Measurements from ENCODE around the gene CCDC91. TPM values are rescaled to one million over a fixed set of nuclear protein-coding genes. Genes with fewer than 3 reads are reported as not detected.

Gene CCDC91
- total RNA-seq, 1 donor from 2014 or later: 46.3 TPM

GRCh38 chr12:28421374-28421773, 231.1 kb downstream of the CCDC91 start:
- H3K27me3 Mint-ChIP-seq: no peaks in the 10 kb centered on the region
- POLR2A ChIA-PET: no interaction called here
- intact Hi-C loops (cut with micrococcal nuclease): no loop called here
- ATAC-seq (ENCODE audit: low read depth) (no peak), DNase-seq (no peak)
- H3K4me3 Mint-ChIP-seq: no peak overlapping the region
- peaks cover 21% of the 10 kb centered on the region for H3K36me3 Mint-ChIP-seq (ENCODE audit: low read depth)
- H3K27ac Mint-ChIP-seq: no peak overlapping the region
- CTCF ChIA-PET: no interaction called here
- TF ChIP-seq CTCF (IDR thresholded peaks at IDR 0.05): no peak
- H3K4me1 Mint-ChIP-seq: peaks cover 5% of the 10 kb centered on the region
- H3K9me3 Mint-ChIP-seq: peaks cover 8% of the 10 kb centered on the region

DNA sequence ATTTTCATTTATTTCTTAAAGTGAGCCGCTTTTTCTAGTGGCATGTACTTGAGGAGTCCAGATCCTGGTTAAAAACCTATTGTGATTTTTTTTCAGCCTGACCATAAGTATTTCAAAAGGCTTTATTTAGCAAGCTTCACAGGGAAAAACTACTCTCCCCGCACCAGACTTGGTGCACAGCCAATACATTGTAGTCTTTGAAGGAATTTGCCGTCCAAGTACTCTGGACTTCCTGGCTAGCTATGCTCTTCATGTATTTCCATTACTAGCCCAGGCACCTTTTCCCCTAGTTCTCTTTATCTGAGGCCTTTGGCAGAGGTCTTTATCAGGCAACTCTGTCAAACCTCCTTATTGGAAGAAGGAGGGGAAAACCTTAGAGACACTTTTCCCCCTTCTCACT, 234.7 kb downstream of the CCDC91 start:
- peaks cover 5% of the 10 kb centered on the region for H3K4me1 Mint-ChIP-seq
- H3K27me3 Mint-ChIP-seq: no peaks in the 10 kb centered on the region
- POLR2A ChIA-PET: no interaction called here
- no peak for TF ChIP-seq CTCF (IDR thresholded peaks at IDR 0.05)
- CTCF ChIA-PET: no interaction called here
- no peak overlapping the region for H3K27ac Mint-ChIP-seq
- no peak for DNase-seq
- no peak for ATAC-seq (ENCODE audit: low read depth)
- peaks cover 8% of the 10 kb centered on the region for H3K9me3 Mint-ChIP-seq
- intact Hi-C loops (cut with micrococcal nuclease): no loop called here
- peaks cover 24% of the 10 kb centered on the region for H3K36me3 Mint-ChIP-seq (ENCODE audit: low read depth)
- no peak overlapping the region for H3K4me3 Mint-ChIP-seq

GRCh38 chr12:28425526-28425925, 235.3 kb downstream of the CCDC91 start:
- TF ChIP-seq CTCF (IDR thresholded peaks at IDR 0.05): no peak
- ATAC-seq (ENCODE audit: low read depth) (no peak), DNase-seq (no peak)
- H3K9me3 Mint-ChIP-seq: peaks cover 8% of the 10 kb centered on the region
- ChIA-PET CTCF (no interaction called here), POLR2A (no interaction called here)
- H3K27ac Mint-ChIP-seq: no peak overlapping the region
- no peak overlapping the region for H3K4me3 Mint-ChIP-seq
- H3K27me3 Mint-ChIP-seq: no peaks in the 10 kb centered on the region
- peaks cover 5% of the 10 kb centered on the region for H3K4me1 Mint-ChIP-seq
- peaks cover 20% of the 10 kb centered on the region for H3K36me3 Mint-ChIP-seq (ENCODE audit: low read depth)
- intact Hi-C loops (cut with micrococcal nuclease): no loop called here

GRCh38 chr12:28427046-28427445, 236.8 kb downstream of the CCDC91 start:
- Mint-ChIP-seq H3K27ac (no peak overlapping the region), H3K36me3 (ENCODE audit: low read depth) (peaks cover 17% of the 10 kb centered on the region), H3K4me3 (no peak overlapping the region), H3K4me1 (peaks cover 5% of the 10 kb centered on the region), H3K9me3 (no peaks in the 10 kb centered on the region), H3K27me3 (no peaks in the 10 kb centered on the region)
- DNase-seq: no peak
- CTCF ChIA-PET: no interaction called here
- POLR2A ChIA-PET: no interaction called here
- ATAC-seq (ENCODE audit: low read depth): no peak
- intact Hi-C loops (cut with micrococcal nuclease): no loop called here
- no peak for TF ChIP-seq CTCF (IDR thresholded peaks at IDR 0.05)

DNA sequence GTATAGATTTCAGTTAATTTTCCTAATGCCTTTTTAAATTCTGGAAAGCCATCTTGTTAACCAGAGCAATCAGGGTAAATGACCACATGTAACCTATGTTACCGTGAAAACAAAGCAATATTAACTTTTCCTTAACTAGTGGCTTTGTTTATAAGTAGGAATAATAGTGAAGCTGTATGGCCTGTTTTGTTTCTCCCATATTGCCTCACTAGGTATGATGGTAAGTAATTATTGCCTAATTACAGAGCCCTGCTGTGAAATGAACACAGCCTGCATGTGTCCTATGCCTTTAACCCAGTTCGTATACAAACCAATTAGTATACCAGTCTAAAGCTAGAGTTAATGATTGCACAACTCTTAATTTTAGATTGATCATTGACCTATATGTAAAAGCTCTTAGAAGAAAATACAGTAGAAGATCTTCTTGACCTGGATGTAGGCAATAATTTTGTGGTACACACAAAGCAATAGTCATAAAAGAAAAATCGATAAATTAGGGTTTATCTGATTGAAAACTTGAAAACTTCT, 249.9 kb downstream of the CCDC91 start:
- POLR2A ChIA-PET: no interaction called here
- no peaks in the 10 kb centered on the region for H3K9me3 Mint-ChIP-seq
- no peaks in the 10 kb centered on the region for H3K4me1 Mint-ChIP-seq
- no peak for TF ChIP-seq CTCF (IDR thresholded peaks at IDR 0.05)
- DNase-seq (no peak), ATAC-seq (ENCODE audit: low read depth) (no peak)
- peaks cover 12% of the 10 kb centered on the region for H3K36me3 Mint-ChIP-seq (ENCODE audit: low read depth)
- intact Hi-C loops (cut with micrococcal nuclease): no loop called here
- no peaks in the 10 kb centered on the region for H3K27me3 Mint-ChIP-seq
- H3K4me3 Mint-ChIP-seq: no peak overlapping the region
- CTCF ChIA-PET: no interaction called here
- no peak overlapping the region for H3K27ac Mint-ChIP-seq

All from activated B cell treated with CpG ODN at 0.5 μM for 24 hours (primary cell).